ENCODE data around the gene CDK6. TPM values are rescaled to one million over a fixed set of nuclear protein-coding genes. Genes with fewer than 3 reads are reported as not detected.

CDK6 gene
- total and polyA plus RNA-seq, 9 of the 15 experiments (the other 6 are each of a cell fraction or from before 2014, with no cell fraction given): 7.6 to 109 (median 44.4) TPM

GRCh38 chr7:92680442-92680841 is 155.9 kb downstream of the CDK6 start:
- Histone ChIP-seq H3K4me1 (replicated peaks in 1 of 2; ENCODE audit: control insufficient read depth in 2 of 2, insufficient read depth in 2 of 2, low read length in 2 of 2) (no peaks in the 10 kb centered on the region), H3K9me1 (ENCODE audit: control insufficient read depth, insufficient read depth, low read length) (no peaks in the 10 kb centered on the region), H3K79me2 (ENCODE audit: control insufficient read depth, insufficient read depth, low read length) (no peaks in the 10 kb centered on the region), H3K27ac (ENCODE audit: extremely low read depth, low read depth, low read length) (no peak overlapping the region), H3K4me2 (ENCODE audit: insufficient read depth, low read length) (no peak overlapping the region), H3K4me3 (no peak overlapping the region), H3K9ac (ENCODE audit: insufficient read depth in 1 of 2, low read depth in 2 of 2, low read length in 2 of 2) (no peak overlapping the region), H3K27me3 (ENCODE audit: control insufficient read depth in 2 of 2, insufficient read depth in 2 of 2, low read length in 2 of 2) (no peaks in the 10 kb centered on the region), H3K9me3 (replicated peaks; ENCODE audit: control insufficient read depth, insufficient read depth, low read depth, low read length) (no peaks in the 10 kb centered on the region), H3K36me3 (ENCODE audit: control insufficient read depth, insufficient read depth, low read length) (0 out of 3 replicates have a peak, but pooled peaks cover 3% of the 10 kb centered on the region), H2AFZ (ENCODE audit: low read depth, low read length) (no peak overlapping the region), H4K20me1 (replicated peaks; ENCODE audit: control insufficient read depth, insufficient read depth, low read length) (no peaks in the 10 kb centered on the region)
- in situ Hi-C loops (cut with MboI) (no loop called here), intact Hi-C loops (cut with micrococcal nuclease) (no loop called here)
- TF ChIP-seq LARP7 (IDR thresholded peaks at IDR 0.05) (no peak), POLR3A (IDR thresholded peaks at IDR 0.05; ENCODE audit: borderline replicate concordance, extremely low read depth, insufficient read depth, insufficient read length) (no peak), RAD21 (CRISPR knock-in tag; conservative IDR thresholded peaks at IDR 0.05 in 1 of 2, IDR thresholded peaks at IDR 0.05 in 1 of 2) (0 out of 4 replicates have a peak, but pooled peaks of 1 of the 2 experiments have one; percentile 7), DMBX1 (CRISPR knock-in tag; IDR thresholded peaks at IDR 0.05; ENCODE audit: borderline replicate concordance) (no peak)
- ChIA-PET CTCF (ENCODE audit: low intra/inter-chr PET ratio) (no interaction called here), POLR2A (interaction anchor here (0.8 to 1.1 kb wide), 2 partner anchors 18 to 24 kb away, joined by 3 to 4 read pairs; no protein-coding TSS in a partner anchor)
- BruUV-seq (replicated peaks): no TSS peak
- DNase-seq (ENCODE audit: extremely low read depth in 1 of 4, low spot score in 3 of 4) (peak in 1 of 4 experiments; percentile 11), ATAC-seq (peak; percentile 50), FAIRE-seq (no peak)
- WGBS (ENCODE audit: insufficient coverage, low coverage, missing lambda C conversion rate): 100% methylated on average over 1 of the region's 1 CpG

- H3K27ac ChIP-seq (ENCODE audit: extremely low read depth, low read depth, low read length): no peak overlapping the region
- DNase-seq (ENCODE audit: extremely low read depth in 1 of 4, low spot score in 3 of 4): no peak
- no peak overlapping the region for H3K9ac ChIP-seq (ENCODE audit: insufficient read depth in 1 of 2, low read depth in 2 of 2, low read length in 2 of 2)
- ATAC-seq: no peak
- no peaks in the 10 kb centered on the region for H3K4me1 ChIP-seq (replicated peaks in 1 of 2; ENCODE audit: control insufficient read depth in 2 of 2, insufficient read depth in 2 of 2, low read length in 2 of 2)
- no peak overlapping the region for H3K4me3 ChIP-seq
- ChIA-PET CTCF (ENCODE audit: low intra/inter-chr PET ratio) (no interaction called here), POLR2A (no interaction called here)
- no peaks in the 10 kb centered on the region for H4K20me1 ChIP-seq (replicated peaks; ENCODE audit: control insufficient read depth, insufficient read depth, low read length)
- in situ Hi-C loops (cut with MboI) (no loop called here), intact Hi-C loops (cut with micrococcal nuclease) (loop anchor here (5.0 kb wide), 1 partner anchor 56 kb away; no protein-coding TSS in a partner anchor)
- no peaks in the 10 kb centered on the region for H3K27me3 ChIP-seq (ENCODE audit: control insufficient read depth in 2 of 2, insufficient read depth in 2 of 2, low read length in 2 of 2)
- H2AFZ ChIP-seq (ENCODE audit: low read depth, low read length): no peak overlapping the region
- H3K9me3 ChIP-seq (replicated peaks; ENCODE audit: control insufficient read depth, insufficient read depth, low read depth, low read length): no peaks in the 10 kb centered on the region
- no peak for FAIRE-seq
- no peaks in the 10 kb centered on the region for H3K79me2 ChIP-seq (ENCODE audit: control insufficient read depth, insufficient read depth, low read length)
- H3K4me2 ChIP-seq (ENCODE audit: insufficient read depth, low read length): no peak overlapping the region
- 89% methylated on average over 3 of the region's 3 CpGs for WGBS (ENCODE audit: insufficient coverage, low coverage, missing lambda C conversion rate)
- no peaks in the 10 kb centered on the region for H3K9me1 ChIP-seq (ENCODE audit: control insufficient read depth, insufficient read depth, low read length)
- H3K36me3 ChIP-seq (ENCODE audit: control insufficient read depth, insufficient read depth, low read length): 0 out of 3 replicates have a peak, but pooled peaks cover 3% of the 10 kb centered on the region
- BruUV-seq (replicated peaks): no TSS peak
- TF ChIP-seq TFAP4 (CRISPR knock-in tag; IDR thresholded peaks at IDR 0.05; ENCODE audit: borderline replicate concordance) (no peak), MED1 (CRISPR knock-in tag; IDR thresholded peaks at IDR 0.05; ENCODE audit: borderline replicate concordance) (no peak), MITF (IDR thresholded peaks at IDR 0.05) (no peak), CREBBP (IDR thresholded peaks at IDR 0.05; ENCODE audit: low read depth, low read length) (no peak), RNF219 (CRISPR knock-in tag; IDR thresholded peaks at IDR 0.05) (no peak), LARP7 (IDR thresholded peaks at IDR 0.05) (no peak), GATAD2A (IDR thresholded peaks at IDR 0.05) (no peak)
These were observed 158.0 kb downstream of the CDK6 start for GRCh38 chr7:92678291-92678920.

Measured in K562 (cell line).